Thyroid gland (tissue), 4 donors: Measurements from ENCODE around the gene SLC25A28. TPM values are rescaled to one million over a fixed set of nuclear protein-coding genes. Genes with fewer than 3 reads are reported as not detected.

Experiments
- DNase-seq, 2 donors: peaks; one replicate each; pipeline ENCODE4 v3.0.0-alpha.2; 2019
- H3K27ac ChIP-seq, 3 donors: fragments of 200-600 bp; sonication (generic); 1 replicate in 2 of 3; 2 replicates in 1 of 3; pipeline ENCODE4 v1.5.1; 2016 to 2019; ENCODE audit warnings: mild to moderate bottlenecking in 1 of 3, moderate library complexity in 1 of 3
- H3K27me3 ChIP-seq: fragments of 200-600 bp; sonication (generic); one replicate; pipeline ENCODE4 v1.5.1; 2019
- H3K36me3 ChIP-seq, 2 donors: fragments of 200-600 bp; sonication (generic); one replicate each; pipeline ENCODE4 v1.5.1; 2016 to 2019
- H3K4me1 ChIP-seq, 2 donors: fragments of 200-600 bp; sonication (generic); one replicate each; pipeline ENCODE4 v1.5.1; 2017 to 2019
- H3K4me3 ChIP-seq, 3 donors: fragments of 200-600 bp; sonication (generic); replicated peaks in 1 of 3; 1 replicate in 2 of 3; 2 replicates in 1 of 3; pipeline ENCODE4 v1.5.1; 2016; ENCODE audit warnings: mild to moderate bottlenecking in 1 of 3
- H3K9me3 ChIP-seq: fragments of 200-600 bp; sonication (generic); one replicate; pipeline ENCODE4 v1.5.1; 2017
- POLR2A ChIP-seq, 2 donors: fragments of 450-650 bp; IDR thresholded peaks; one replicate each; pipeline ENCODE4 v1.6.1; 2017; ENCODE audit warnings: antibody characterized with exemption in 2 of 2, mild to moderate bottlenecking in 2 of 2, moderate library complexity in 1 of 2
- WGBS, 2 donors: methylation state at CpG; one replicate each; pipeline ENCODE4 v1.1.5; 2017; 5-methylcytosine and 5-hydroxymethylcytosine counted together
- intact Hi-C: fragments of 100-400 bp; cut with DNase I; formaldehyde crosslinking; loops from one replicate; pipeline ENCODE4 v1.15.1; 2023
- total RNA-seq, 4 donors: library from RNA; depleted of rRNA; stranded (reverse); fragments of >200 nt; gene quantifications; one replicate each; pipeline ENCODE4 v1.2.3, GENCODE V29; 2016
- TF ChIP-seq, protein P1 (sequence below), 6 experiments: fragments of 200-600 bp in 3 of 6; fragments of 450-650 bp in 3 of 6; sonication (generic) in 3 of 6; IDR thresholded peaks; one replicate each; pipeline ENCODE4 v1.5.1; 2016 to 2019; ENCODE audit warnings: antibody characterized with exemption in 6 of 6, mild to moderate bottlenecking in 2 of 6, inconsistent platforms in 1 of 6, moderate library complexity in 1 of 6

SLC25A28 gene
- total RNA-seq = 10 to 100 TPM; 10.1 to 28.2 (median 19.2) TPM

DNA sequence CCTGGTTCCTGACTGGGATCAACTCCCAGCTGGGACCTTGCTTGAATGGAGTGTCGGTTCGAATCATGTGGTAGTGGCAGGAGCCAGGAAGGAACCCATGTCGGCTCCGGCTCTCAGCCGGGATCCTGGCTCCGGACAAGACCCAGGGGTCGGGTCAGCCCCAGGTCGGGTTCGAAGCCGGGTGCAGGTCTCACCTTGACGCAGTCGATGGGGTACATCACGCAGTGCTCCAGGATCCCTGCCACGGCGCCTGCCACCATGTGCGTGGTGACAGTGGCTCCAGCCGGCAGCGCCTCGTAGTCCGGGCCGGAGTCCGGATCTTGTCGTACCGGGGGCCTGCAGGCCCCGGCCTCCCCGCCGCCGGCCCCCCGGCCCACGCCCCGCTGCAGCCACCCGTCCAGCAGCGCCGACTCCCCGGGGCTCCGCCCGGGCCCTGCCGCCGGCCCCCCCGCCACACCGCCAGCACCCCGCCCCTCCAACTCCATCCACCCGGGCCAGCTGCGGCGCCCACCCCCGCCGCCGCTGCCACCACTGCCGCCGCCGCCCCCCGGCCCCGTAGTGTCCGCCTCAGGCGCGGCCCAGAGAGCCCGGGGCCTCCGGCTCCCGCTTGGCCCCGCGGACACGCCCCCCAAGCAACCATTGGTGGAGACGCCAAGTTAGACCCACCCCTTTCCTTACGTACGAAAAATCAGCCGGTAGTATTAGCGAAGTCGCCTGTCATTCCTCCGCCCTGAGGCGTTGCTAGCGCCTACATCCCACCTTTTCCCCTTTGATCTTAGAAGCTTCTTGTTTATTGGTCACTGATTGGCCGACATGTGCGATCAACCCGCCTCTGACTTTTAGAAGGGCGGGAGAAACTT lies at the start of gene SLC25A28:
TSS of gene SLC25A28 (minus strand) at position 589 of the 860 bp plus-strand sequence. CDS start at position 485, 104 bp downstream.
- H3K4me3 ChIP-seq = peak within 1 kb of the TSS; percentile 46 to 84 (median 83)
- peak within 1 kb of the TSS; percentile 92 to 99 (median 96) for H3K27ac ChIP-seq
- H3K4me1 ChIP-seq = peaks cover 24 to 28% of the 10 kb centered on the region in 2 donors
- intact Hi-C loops = no loop called here
- 0% methylated on average over 14 of the region's 75 CpGs for WGBS, 2 donors
- no peaks in the 10 kb centered on the region for H3K9me3 ChIP-seq
- no peaks in the 10 kb centered on the region for H3K36me3 ChIP-seq
- no peak for TF ChIP-seq POLR2A (IDR thresholded peaks at IDR 0.05)
- TF ChIP-seq, protein P1, sequence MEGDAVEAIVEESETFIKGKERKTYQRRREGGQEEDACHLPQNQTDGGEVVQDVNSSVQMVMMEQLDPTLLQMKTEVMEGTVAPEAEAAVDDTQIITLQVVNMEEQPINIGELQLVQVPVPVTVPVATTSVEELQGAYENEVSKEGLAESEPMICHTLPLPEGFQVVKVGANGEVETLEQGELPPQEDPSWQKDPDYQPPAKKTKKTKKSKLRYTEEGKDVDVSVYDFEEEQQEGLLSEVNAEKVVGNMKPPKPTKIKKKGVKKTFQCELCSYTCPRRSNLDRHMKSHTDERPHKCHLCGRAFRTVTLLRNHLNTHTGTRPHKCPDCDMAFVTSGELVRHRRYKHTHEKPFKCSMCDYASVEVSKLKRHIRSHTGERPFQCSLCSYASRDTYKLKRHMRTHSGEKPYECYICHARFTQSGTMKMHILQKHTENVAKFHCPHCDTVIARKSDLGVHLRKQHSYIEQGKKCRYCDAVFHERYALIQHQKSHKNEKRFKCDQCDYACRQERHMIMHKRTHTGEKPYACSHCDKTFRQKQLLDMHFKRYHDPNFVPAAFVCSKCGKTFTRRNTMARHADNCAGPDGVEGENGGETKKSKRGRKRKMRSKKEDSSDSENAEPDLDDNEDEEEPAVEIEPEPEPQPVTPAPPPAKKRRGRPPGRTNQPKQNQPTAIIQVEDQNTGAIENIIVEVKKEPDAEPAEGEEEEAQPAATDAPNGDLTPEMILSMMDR (IDR thresholded peaks at IDR 0.05) = no peak
- DNase-seq = peak; percentile 95 to 96
- no peaks in the 10 kb centered on the region for H3K27me3 ChIP-seq

GRCh38 chr10:99667108-99667751 lies 47.0 kb upstream of the SLC25A28 start:
- intact Hi-C loops = no loop called here
- H3K4me3 ChIP-seq = no peak overlapping the region
- no peak for DNase-seq
- no peaks in the 10 kb centered on the region for H3K4me1 ChIP-seq
- WGBS, 2 donors = 94 to 95% methylated on average over 4 of the region's 4 CpGs
- H3K36me3 ChIP-seq = peaks cover 0 to 7% of the 10 kb centered on the region in 2 donors
- TF ChIP-seq, protein P1 (IDR thresholded peaks at IDR 0.05) = no peak
- TF ChIP-seq POLR2A (IDR thresholded peaks at IDR 0.05) = no peak
- no peaks in the 10 kb centered on the region for H3K27me3 ChIP-seq
- no peak overlapping the region for H3K27ac ChIP-seq
- no peaks in the 10 kb centered on the region for H3K9me3 ChIP-seq

DNA sequence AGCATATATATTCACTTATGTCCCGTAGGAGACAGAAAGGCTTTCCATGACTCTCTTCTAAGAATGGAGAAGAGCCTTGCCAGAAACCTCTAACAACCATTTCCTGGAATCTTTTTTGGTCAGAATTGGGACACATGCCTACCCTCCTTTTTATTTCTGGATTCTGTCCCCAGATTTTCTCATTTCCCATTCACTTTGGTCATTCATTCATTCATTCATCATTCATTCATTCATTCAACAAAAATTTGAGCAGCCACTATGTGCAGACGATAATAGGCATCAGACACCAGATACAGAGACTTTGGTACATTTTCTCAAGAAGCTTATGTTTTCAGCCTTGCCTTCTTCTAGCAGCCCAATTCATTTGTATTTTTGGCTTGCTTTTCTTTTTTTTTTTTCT lies 45.1 kb upstream of the SLC25A28 start:
- no peaks in the 10 kb centered on the region for H3K4me1 ChIP-seq
- no peak for DNase-seq
- H3K36me3 ChIP-seq = peaks cover 0 to 4% of the 10 kb centered on the region in 2 donors
- no peaks in the 10 kb centered on the region for H3K9me3 ChIP-seq
- intact Hi-C loops = no loop called here
- 97 to 100% methylated on average over 2 of the region's 2 CpGs for WGBS, 2 donors
- no peak overlapping the region for H3K4me3 ChIP-seq
- TF ChIP-seq, protein P1 (IDR thresholded peaks at IDR 0.05) = no peak
- no peak for TF ChIP-seq POLR2A (IDR thresholded peaks at IDR 0.05)
- no peaks in the 10 kb centered on the region for H3K27me3 ChIP-seq
- no peak overlapping the region for H3K27ac ChIP-seq

GRCh38 chr10:99661377-99661763 lies 41.1 kb upstream of the SLC25A28 start:
- intact Hi-C loops = no loop called here
- H3K27ac ChIP-seq = no peak overlapping the region
- no peak for TF ChIP-seq POLR2A (IDR thresholded peaks at IDR 0.05)
- TF ChIP-seq, protein P1 (IDR thresholded peaks at IDR 0.05) = no peak
- H3K4me3 ChIP-seq = no peak overlapping the region
- peaks cover 0 to 6% of the 10 kb centered on the region in 2 donors for H3K4me1 ChIP-seq
- no peaks in the 10 kb centered on the region for H3K9me3 ChIP-seq
- H3K27me3 ChIP-seq = no peaks in the 10 kb centered on the region
- no peaks in the 10 kb centered on the region for H3K36me3 ChIP-seq
- 87 to 90% methylated on average over 6 of the region's 6 CpGs for WGBS, 2 donors
- no peak for DNase-seq
